Smooth muscle cell (in vitro differentiated cells): ENCODE results near the gene MBP. TPM values are rescaled to one million over a fixed set of nuclear protein-coding genes. Genes with fewer than 3 reads are reported as not detected.

Experiments
- DNase-seq: peaks from one replicate; lab custom pipeline; 2025; ENCODE audit not compliant: unreplicated experiment; lab: John Stamatoyannopoulos, UW
- H2AFZ ChIP-seq: fragments of 200-600 bp; sonication (generic); 2 replicates; pipeline ENCODE4 v1.6.0; 2016; ENCODE audit warnings: antibody characterized with exemption, low read depth, mild to moderate bottlenecking
- H3F3A ChIP-seq: fragments of 200-600 bp; sonication (generic); 2 replicates; pipeline ENCODE4 v1.6.0; 2017; ENCODE audit warnings: antibody characterized with exemption, low read depth
- H3K27ac ChIP-seq: fragments of 200-600 bp; sonication (generic); 2 replicates; pipeline ENCODE4 v1.5.1; 2016; ENCODE audit warnings: low read depth, mild to moderate bottlenecking
- H3K27me3 ChIP-seq: fragments of 200-600 bp; sonication (generic); 2 replicates; pipeline ENCODE4 v1.6.1; 2016; ENCODE audit warnings: low read depth, mild to moderate bottlenecking
- H3K36me3 ChIP-seq: fragments of 200-600 bp; sonication (generic); 2 replicates; pipeline ENCODE4 v1.5.1; 2016; ENCODE audit warnings: low read depth
- H3K4me1 ChIP-seq: fragments of 200-600 bp; sonication (generic); 2 replicates; pipeline ENCODE4 v1.5.1; 2016; ENCODE audit warnings: low read depth
- H3K4me2 ChIP-seq: fragments of 200-600 bp; sonication (generic); 2 replicates; pipeline ENCODE4 v1.6.0; 2016; ENCODE audit warnings: mild to moderate bottlenecking
- H3K4me3 ChIP-seq: fragments of 200-600 bp; sonication (generic); 2 replicates; pipeline ENCODE4 v1.5.1; 2016; ENCODE audit warnings: mild to moderate bottlenecking
- H3K79me2 ChIP-seq: fragments of 200-600 bp; sonication (generic); 2 replicates; pipeline ENCODE4 v1.6.0; 2016; ENCODE audit warnings: low read depth, mild to moderate bottlenecking
- H3K9ac ChIP-seq: fragments of 200-600 bp; sonication (generic); 2 replicates; pipeline ENCODE4 v1.6.0; 2016; ENCODE audit warnings: low read depth
- H3K9me3 ChIP-seq: fragments of 200-600 bp; sonication (generic); replicated peaks from 2 replicates; pipeline ENCODE4 v1.5.1; 2016; ENCODE audit warnings: low read depth
- H4K20me1 ChIP-seq: fragments of 200-600 bp; sonication (generic); 2 replicates; pipeline ENCODE4 v1.6.0; 2016; ENCODE audit warnings: low read depth
- CTCF ChIP-seq: fragments of 200-600 bp; sonication (generic); IDR thresholded peaks from 2 replicates; pipeline ENCODE4 v1.5.1; 2017; ENCODE audit warnings: borderline replicate concordance, mild to moderate bottlenecking, antibody characterized with exemption; ENCODE audit not compliant: insufficient read depth, poor library complexity, severe bottlenecking
- WGBS: methylation state at CpG from one replicate; pipeline ENCODE4 v1.1.7; 2016; ENCODE audit warnings: low lambda C conversion rate; 5-methylcytosine and 5-hydroxymethylcytosine counted together
- polyA plus RNA-seq: library from polyadenylated mRNA; unstranded; fragments of >200 nt; fragmentation: Nextera tagmentation; extraction: Ambion mirVana; gene quantifications from 2 replicates; pipeline ENCODE4 v1.2.1, GENCODE V29; 2016
- total RNA-seq: library from RNA; depleted of rRNA; stranded (reverse); fragments of >200 nt; gene quantifications from 2 replicates; pipeline ENCODE4 v1.2.3, GENCODE V29; 2014

Gene MBP
- total and polyA plus RNA-seq, 2 experiments from 2014 or later = 1.4 to 5.1 TPM

- H3K36me3 ChIP-seq = no peaks in the 10 kb centered on the region
- H3K9ac ChIP-seq = no peak overlapping the region
- H3K4me3 ChIP-seq = no peak overlapping the region
- no peaks in the 10 kb centered on the region for H3K9me3 ChIP-seq
- DNase-seq = no peak
- no peaks in the 10 kb centered on the region for H4K20me1 ChIP-seq
- no peak overlapping the region for H3K27ac ChIP-seq
- no peak for TF ChIP-seq CTCF
- no peaks in the 10 kb centered on the region for H3K79me2 ChIP-seq
- H3K4me1 ChIP-seq = peaks cover 8% of the 10 kb centered on the region
- H3K4me2 ChIP-seq = no peak overlapping the region
- 85% methylated on average over 4 of the region's 4 CpGs for WGBS
- H3F3A ChIP-seq = no peaks in the 10 kb centered on the region
- H3K27me3 ChIP-seq = peaks cover 52% of the 10 kb centered on the region
- no peak overlapping the region for H2AFZ ChIP-seq
Observed at GRCh38 chr18:77134611-77135010, 2.0 kb upstream of the MBP start.

- H3K79me2 ChIP-seq = no peaks in the 10 kb centered on the region
- no peak overlapping the region for H3K4me3 ChIP-seq
- H3K27ac ChIP-seq = no peak overlapping the region
- H3K9ac ChIP-seq = no peak overlapping the region
- no peaks in the 10 kb centered on the region for H3F3A ChIP-seq
- peaks cover 8% of the 10 kb centered on the region for H3K4me1 ChIP-seq
- WGBS = 60% methylated on average over 12 of the region's 12 CpGs
- H3K9me3 ChIP-seq = no peaks in the 10 kb centered on the region
- DNase-seq = no peak
- no peak overlapping the region for H3K4me2 ChIP-seq
- no peak overlapping the region for H2AFZ ChIP-seq
- no peaks in the 10 kb centered on the region for H3K36me3 ChIP-seq
- H4K20me1 ChIP-seq = no peaks in the 10 kb centered on the region
- H3K27me3 ChIP-seq = peaks cover 52% of the 10 kb centered on the region
- TF ChIP-seq CTCF = no peak
Observed at GRCh38 chr18:77133835-77134496, 1.4 kb upstream of the MBP start.

- no peaks in the 10 kb centered on the region for H4K20me1 ChIP-seq
- no peaks in the 10 kb centered on the region for H3K79me2 ChIP-seq
- peaks cover 52% of the 10 kb centered on the region for H3K27me3 ChIP-seq
- no peaks in the 10 kb centered on the region for H3F3A ChIP-seq
- peak overlapping the region; percentile 96 for H3K4me2 ChIP-seq
- no peaks in the 10 kb centered on the region for H3K36me3 ChIP-seq
- H2AFZ ChIP-seq = peak overlapping the region; percentile 77
- H3K9me3 ChIP-seq = no peaks in the 10 kb centered on the region
- DNase-seq = no peak
- H3K4me3 ChIP-seq = peak overlapping the region; percentile 82
- WGBS = 16% methylated on average over 43 of the region's 44 CpGs
- TF ChIP-seq CTCF = no peak
- H3K4me1 ChIP-seq = peaks cover 8% of the 10 kb centered on the region
- H3K9ac ChIP-seq = no peak overlapping the region
- no peak overlapping the region for H3K27ac ChIP-seq
Observed at GRCh38 chr18:77133051-77133834, 660 bp upstream of the MBP start.
